ENCODE measurements around the gene LCE2B. TPM values are rescaled to one million over a fixed set of nuclear protein-coding genes. Genes with fewer than 3 reads are reported as not detected.

The LCE2B gene
- not detected in 2 replicates for total RNA-seq

GRCh38 chr1:152685823-152686222 is at the start of gene LCE2B:
TSS of gene LCE2B (plus strand) at chr1:152686123. CDS start at chr1:152686844, 721 bp downstream.

DNA sequence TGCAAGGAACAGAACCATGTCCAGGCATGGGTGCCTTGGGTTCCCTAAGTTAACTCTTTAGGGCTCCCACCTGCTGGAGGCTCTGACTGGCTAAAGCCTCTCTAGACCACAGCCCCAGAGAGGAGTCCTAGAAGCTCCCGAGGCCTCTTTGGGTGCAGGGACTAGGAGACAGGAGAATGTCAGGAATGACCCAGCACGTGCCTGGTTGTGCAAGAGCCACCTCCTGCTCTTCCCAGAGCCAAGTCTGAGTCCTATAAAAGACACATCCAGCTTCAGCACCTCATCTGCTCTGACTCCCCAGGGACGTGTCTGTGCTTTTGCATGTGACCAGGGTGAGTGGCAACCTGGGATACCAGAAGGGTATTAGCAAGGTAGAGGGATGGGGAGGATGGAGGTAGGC is 22.8 kb upstream of the LCE2B start, which contains the start of gene LCE2D:
LCE2D (plus strand) TSS at position 283 of the 400 bp plus-strand sequence. CDS start 726 bp downstream, outside the sequence.

DNA sequence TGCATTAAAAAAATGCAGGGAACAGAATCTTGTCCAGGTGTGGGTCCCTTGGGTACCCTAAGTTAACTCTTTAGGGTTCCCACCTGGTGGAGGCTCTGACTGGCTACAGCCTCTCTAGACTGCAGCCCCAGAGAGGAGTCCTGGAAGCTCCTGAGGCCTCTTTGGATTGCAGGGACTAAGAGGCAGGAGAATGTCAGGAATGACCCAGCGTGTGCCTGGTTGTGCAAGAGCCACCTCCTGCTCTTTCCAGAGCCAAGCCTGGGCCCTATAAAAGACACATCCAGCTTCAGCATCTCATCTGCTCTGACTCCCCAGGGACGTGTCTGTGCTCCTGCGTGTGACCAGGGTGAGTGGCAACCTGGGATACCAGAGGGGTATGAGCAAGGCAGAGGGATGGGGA is 10.9 kb upstream of the LCE2B start, which contains the start of gene LCE2C:
LCE2C (plus strand) TSS at position 297 of the 400 bp plus-strand sequence. CDS start 737 bp downstream, outside the sequence.

GRCh38 chr1:152697701-152698600 is 12.0 kb downstream of the LCE2B start, which contains the start of gene LCE2A:
TSS of gene LCE2A (plus strand) at chr1:152698345. CDS start at chr1:152698902, 557 bp downstream.

GRCh38 chr1:152707860-152708259 is 21.9 kb downstream of the LCE2B start, which contains the start of gene LCE4A:
TSS of gene LCE4A (plus strand) at chr1:152708160. CDS start at chr1:152709076, 916 bp downstream.

Other genes starting within 250 kb of the LCE2B start
- not detected in 2 replicates for gene LCE5A, start 175.3 kb upstream of the LCE2B start, total RNA-seq
- gene CRCT1, start 171.6 kb upstream of the LCE2B start, total RNA-seq = not detected in 2 replicates
- gene LCE3E, start 119.3 kb upstream of the LCE2B start, total RNA-seq = not detected in 2 replicates
- gene LCE3D, start 105.6 kb upstream of the LCE2B start, total RNA-seq = not detected in 2 replicates
- gene LCE3C, start 85.9 kb upstream of the LCE2B start, total RNA-seq = not detected in 2 replicates
- not detected in 2 replicates for gene LCE3B, start 72.3 kb upstream of the LCE2B start, total RNA-seq
- not detected in 2 replicates for gene LCE3A, start 63.0 kb upstream of the LCE2B start, total RNA-seq
- gene LCE2D, start 22.7 kb upstream of the LCE2B start, total RNA-seq = not detected in 2 replicates
- not detected in 2 replicates for gene LCE2C, start 10.8 kb upstream of the LCE2B start, total RNA-seq
- gene LCE2A, start 12.2 kb downstream of the LCE2B start, total RNA-seq = not detected in 2 replicates
- not detected in 2 replicates for gene LCE4A, start 22.0 kb downstream of the LCE2B start, total RNA-seq
- gene KPRP, start 71.9 kb downstream of the LCE2B start, total RNA-seq = not detected in 2 replicates
- gene LCE1F, start 89.0 kb downstream of the LCE2B start, total RNA-seq = not detected in 2 replicates
- not detected in 2 replicates for gene LCE1E, start 100.1 kb downstream of the LCE2B start, total RNA-seq
- not detected in 2 replicates for gene LCE1D, start 110.6 kb downstream of the LCE2B start, total RNA-seq
- gene LCE1C, start 120.5 kb downstream of the LCE2B start, total RNA-seq = not detected in 2 replicates
- not detected in 2 replicates for gene LCE1B, start 125.8 kb downstream of the LCE2B start, total RNA-seq
- not detected in 2 replicates for gene LCE1A, start 141.3 kb downstream of the LCE2B start, total RNA-seq
- not detected in 2 replicates for gene LCE6A, start 156.7 kb downstream of the LCE2B start, total RNA-seq
- not detected in 2 replicates for gene LCE7A, start 173.9 kb downstream of the LCE2B start, total RNA-seq
- gene SMCP, start 192.2 kb downstream of the LCE2B start, total RNA-seq = not detected in 2 replicates
- not detected in 2 replicates for gene IVL, start 222.4 kb downstream of the LCE2B start, total RNA-seq